ENCODE measurements around the gene JAZF1. TPM values are rescaled to one million over a fixed set of nuclear protein-coding genes. Genes with fewer than 3 reads are reported as not detected.

JAZF1 gene
- total RNA-seq, 1 experiment from 2014 or later: 1.5 TPM

DNA sequence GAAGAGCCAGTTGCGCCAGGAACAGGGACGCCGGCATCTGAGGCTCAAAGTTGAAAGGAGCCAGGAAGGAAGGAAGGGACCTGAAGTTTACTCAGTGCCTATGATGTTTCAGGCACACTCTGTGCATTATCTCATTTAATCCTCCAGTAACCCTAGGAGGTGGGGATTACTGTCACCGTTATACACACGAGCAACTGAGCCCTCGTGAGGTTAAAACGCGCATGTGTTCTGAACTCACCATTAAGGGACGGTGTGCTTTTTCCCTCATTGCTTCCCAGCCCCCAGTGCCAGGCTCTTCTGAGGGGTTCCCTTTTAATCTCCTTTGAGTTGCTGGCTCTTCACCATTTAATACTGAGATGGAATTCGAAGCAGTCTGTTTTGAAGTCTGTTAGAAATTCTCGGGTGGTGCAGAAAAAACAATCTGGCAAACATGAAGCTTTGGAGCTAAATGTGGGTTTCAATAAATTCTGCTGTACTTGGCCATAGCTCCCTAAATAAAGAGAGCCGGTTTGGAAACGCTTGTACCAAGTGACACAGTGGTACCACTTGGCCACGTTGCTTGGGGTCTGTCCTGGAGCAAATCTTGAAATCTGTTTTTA, 338.4 kb downstream of the JAZF1 start:
- H3K4me1 ChIP-seq (ENCODE audit: insufficient read depth, low read length, poor library complexity, severe bottlenecking): no peaks in the 10 kb centered on the region
- ChIA-PET CTCF (no interaction called here), POLR2A (ENCODE audit: low non-redundant PET) (no interaction called here)
- no peaks in the 10 kb centered on the region for H3K9me3 ChIP-seq (ENCODE audit: low read depth, low read length, poor library complexity, severe bottlenecking)
- no TSS peak for BruUV-seq (replicated peaks)
- intact Hi-C loops (cut with micrococcal nuclease; ENCODE audit: unreplicated experiment): no loop called here
- H3K36me3 ChIP-seq (ENCODE audit: insufficient read depth, low read length, poor library complexity, severe bottlenecking): no peaks in the 10 kb centered on the region
- H3K27me3 ChIP-seq (replicated peaks; ENCODE audit: insufficient read depth, low read depth, low read length, poor library complexity): no peaks in the 10 kb centered on the region
- H3K4me3 ChIP-seq (ENCODE audit: low read depth, low read length, poor library complexity, severe bottlenecking): no peak overlapping the region
- DNase-seq (ENCODE audit: low spot score): peak; percentile 50
- H3K27ac ChIP-seq (ENCODE audit: low read depth, low read length, poor library complexity, severe bottlenecking): no peak overlapping the region
- TF ChIP-seq EZH2 (IDR thresholded peaks at IDR 0.05; ENCODE audit: borderline replicate concordance, low read depth, low read length, poor library complexity, severe bottlenecking): no peak

DNA sequence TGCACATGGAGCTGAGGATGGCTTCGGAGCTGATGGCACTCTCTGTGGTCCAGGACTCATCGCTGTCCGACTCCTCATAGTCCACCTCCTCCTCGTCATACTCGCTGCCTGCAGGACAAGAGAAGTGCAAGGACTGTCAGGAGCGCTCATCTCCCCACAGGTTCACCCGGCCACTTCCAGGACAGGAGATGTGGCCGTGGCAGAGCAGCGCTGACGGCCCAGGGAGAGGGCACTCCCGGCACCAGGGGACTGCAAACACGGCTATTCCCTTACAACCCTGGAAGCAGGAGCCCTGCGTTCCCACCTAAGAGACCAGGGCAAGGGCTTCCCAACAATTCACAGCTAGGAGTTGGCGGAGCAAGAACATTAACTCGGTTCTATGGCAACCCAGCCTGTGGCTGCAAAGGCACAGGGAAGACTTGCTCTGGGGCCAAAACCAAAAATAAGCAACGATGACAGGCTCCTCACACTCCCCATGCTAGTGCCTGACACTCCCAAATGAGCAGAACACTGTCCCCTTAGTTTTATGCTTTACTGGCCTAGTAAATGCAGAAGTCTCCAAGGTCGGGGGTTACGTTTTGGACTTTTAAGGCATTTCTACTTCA, 339.7 kb downstream of the JAZF1 start:
- Histone ChIP-seq H3K27ac (ENCODE audit: low read depth, low read length, poor library complexity, severe bottlenecking) (no peak overlapping the region), H3K4me3 (ENCODE audit: low read depth, low read length, poor library complexity, severe bottlenecking) (no peak overlapping the region), H3K36me3 (ENCODE audit: insufficient read depth, low read length, poor library complexity, severe bottlenecking) (no peaks in the 10 kb centered on the region), H3K27me3 (replicated peaks; ENCODE audit: insufficient read depth, low read depth, low read length, poor library complexity) (no peaks in the 10 kb centered on the region), H3K9me3 (ENCODE audit: low read depth, low read length, poor library complexity, severe bottlenecking) (no peaks in the 10 kb centered on the region), H3K4me1 (ENCODE audit: insufficient read depth, low read length, poor library complexity, severe bottlenecking) (no peaks in the 10 kb centered on the region)
- intact Hi-C loops (cut with micrococcal nuclease; ENCODE audit: unreplicated experiment): no loop called here
- BruUV-seq (replicated peaks): no TSS peak
- POLR2A ChIA-PET (ENCODE audit: low non-redundant PET): no interaction called here
- DNase-seq (ENCODE audit: low spot score): no peak
- CTCF ChIA-PET: no interaction called here
- TF ChIP-seq EZH2 (IDR thresholded peaks at IDR 0.05; ENCODE audit: borderline replicate concordance, low read depth, low read length, poor library complexity, severe bottlenecking): no peak
- TF ChIP-seq, protein P1, sequence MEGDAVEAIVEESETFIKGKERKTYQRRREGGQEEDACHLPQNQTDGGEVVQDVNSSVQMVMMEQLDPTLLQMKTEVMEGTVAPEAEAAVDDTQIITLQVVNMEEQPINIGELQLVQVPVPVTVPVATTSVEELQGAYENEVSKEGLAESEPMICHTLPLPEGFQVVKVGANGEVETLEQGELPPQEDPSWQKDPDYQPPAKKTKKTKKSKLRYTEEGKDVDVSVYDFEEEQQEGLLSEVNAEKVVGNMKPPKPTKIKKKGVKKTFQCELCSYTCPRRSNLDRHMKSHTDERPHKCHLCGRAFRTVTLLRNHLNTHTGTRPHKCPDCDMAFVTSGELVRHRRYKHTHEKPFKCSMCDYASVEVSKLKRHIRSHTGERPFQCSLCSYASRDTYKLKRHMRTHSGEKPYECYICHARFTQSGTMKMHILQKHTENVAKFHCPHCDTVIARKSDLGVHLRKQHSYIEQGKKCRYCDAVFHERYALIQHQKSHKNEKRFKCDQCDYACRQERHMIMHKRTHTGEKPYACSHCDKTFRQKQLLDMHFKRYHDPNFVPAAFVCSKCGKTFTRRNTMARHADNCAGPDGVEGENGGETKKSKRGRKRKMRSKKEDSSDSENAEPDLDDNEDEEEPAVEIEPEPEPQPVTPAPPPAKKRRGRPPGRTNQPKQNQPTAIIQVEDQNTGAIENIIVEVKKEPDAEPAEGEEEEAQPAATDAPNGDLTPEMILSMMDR (conservative IDR thresholded peaks at IDR 0.05; ENCODE audit: low read depth, low read length): no peak

DNA sequence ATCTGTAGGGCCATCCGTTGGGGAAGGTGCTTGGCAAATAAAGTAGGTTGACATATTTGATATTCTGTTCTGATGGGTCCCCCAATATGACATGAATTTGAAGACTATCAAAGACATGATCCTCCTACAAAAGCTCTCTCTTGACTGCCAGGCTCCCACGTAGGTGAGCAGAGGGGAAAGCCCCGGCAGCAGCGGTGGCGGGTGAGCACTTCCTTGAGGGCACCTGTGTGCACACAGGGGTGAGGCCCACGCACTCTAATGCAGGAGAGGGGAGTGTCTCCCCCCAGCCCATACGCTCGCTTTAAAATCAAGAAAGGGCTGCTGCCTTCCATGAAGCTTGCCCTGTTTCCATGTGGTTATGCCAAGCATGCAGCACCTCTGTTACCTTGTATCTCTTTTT, 340.3 kb downstream of the JAZF1 start:
- BruUV-seq (replicated peaks): no TSS peak
- CTCF ChIA-PET: no interaction called here
- no peak for DNase-seq (ENCODE audit: low spot score)

More for the DNA sequence above, 340.3 kb downstream of the JAZF1 start:
- TF ChIP-seq, protein P1 (conservative IDR thresholded peaks at IDR 0.05; ENCODE audit: low read depth, low read length): no peak
- TF ChIP-seq EZH2 (IDR thresholded peaks at IDR 0.05; ENCODE audit: borderline replicate concordance, low read depth, low read length, poor library complexity, severe bottlenecking): no peak
- intact Hi-C loops (cut with micrococcal nuclease; ENCODE audit: unreplicated experiment): no loop called here
- Histone ChIP-seq H3K4me1 (ENCODE audit: insufficient read depth, low read length, poor library complexity, severe bottlenecking) (no peaks in the 10 kb centered on the region), H3K9me3 (ENCODE audit: low read depth, low read length, poor library complexity, severe bottlenecking) (no peaks in the 10 kb centered on the region), H3K27me3 (replicated peaks; ENCODE audit: insufficient read depth, low read depth, low read length, poor library complexity) (no peaks in the 10 kb centered on the region), H3K27ac (ENCODE audit: low read depth, low read length, poor library complexity, severe bottlenecking) (no peak overlapping the region), H3K4me3 (ENCODE audit: low read depth, low read length, poor library complexity, severe bottlenecking) (no peak overlapping the region), H3K36me3 (ENCODE audit: insufficient read depth, low read length, poor library complexity, severe bottlenecking) (no peaks in the 10 kb centered on the region)
- POLR2A ChIA-PET (ENCODE audit: low non-redundant PET): no interaction called here
